Neural cell (in vitro differentiated cells): ENCODE results near the gene ZNF75A.

Source experiments
- EP300 ChIP-seq: fragments of 450-650 bp; conservative IDR thresholded peaks from 2 replicates; pipeline ENCODE4 v1.6.1; 2014; ENCODE audit warnings: antibody characterized with exemption, mild to moderate bottlenecking, moderate library complexity; ENCODE audit not compliant: poor library complexity, severe bottlenecking
- EZH2 ChIP-seq: fragments of 200-600, 300-800 bp; shearing (Covaris generic), sonication (generic); IDR thresholded peaks from 2 replicates; pipeline ENCODE4 v1.6.1; 2014; ENCODE audit warnings: antibody characterized with exemption, low read length, borderline replicate concordance, mild to moderate bottlenecking; ENCODE audit not compliant: insufficient read depth, poor library complexity, severe bottlenecking
- MXI1 ChIP-seq: fragments of 450-650 bp; conservative IDR thresholded peaks from 2 replicates; pipeline ENCODE4 v1.6.1; 2014; ENCODE audit warnings: antibody characterized with exemption, mild to moderate bottlenecking; ENCODE audit not compliant: poor library complexity, severe bottlenecking
- POLR2AphosphoS5 ChIP-seq: IDR thresholded peaks from 2 replicates; pipeline ENCODE4 v1.6.1; 2012
- TAF1 ChIP-seq: IDR thresholded peaks from 2 replicates; pipeline ENCODE4 v1.6.1; 2012; ENCODE audit warnings: low read depth
- TF ChIP-seq, protein P1 (sequence below): fragments of 450-650 bp; IDR thresholded peaks from 2 replicates; pipeline ENCODE4 v1.5.1; 2014; ENCODE audit warnings: antibody characterized with exemption, mild to moderate bottlenecking, moderate library complexity; ENCODE audit not compliant: poor library complexity, severe bottlenecking

DNA sequence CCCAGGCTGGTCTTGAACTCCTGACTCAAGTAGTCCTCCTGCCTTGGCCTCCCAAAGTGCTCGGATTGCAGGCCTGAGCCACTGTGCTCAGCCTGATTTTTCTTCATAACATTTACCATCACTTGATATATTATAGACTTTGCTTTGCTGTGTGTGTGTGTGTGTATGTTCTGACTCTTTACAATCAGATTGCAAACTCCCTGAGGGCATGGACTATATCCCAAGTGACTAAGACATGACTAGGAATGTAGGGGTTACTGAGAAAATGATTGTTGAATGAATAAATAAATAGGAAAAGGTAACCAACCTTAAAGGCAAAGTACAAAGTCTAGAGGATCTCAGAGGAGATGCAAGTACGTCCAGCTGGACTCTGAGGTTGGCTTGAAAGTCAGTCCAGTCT lies 40.7 kb downstream of the ZNF75A start:
- TF ChIP-seq, protein P1, sequence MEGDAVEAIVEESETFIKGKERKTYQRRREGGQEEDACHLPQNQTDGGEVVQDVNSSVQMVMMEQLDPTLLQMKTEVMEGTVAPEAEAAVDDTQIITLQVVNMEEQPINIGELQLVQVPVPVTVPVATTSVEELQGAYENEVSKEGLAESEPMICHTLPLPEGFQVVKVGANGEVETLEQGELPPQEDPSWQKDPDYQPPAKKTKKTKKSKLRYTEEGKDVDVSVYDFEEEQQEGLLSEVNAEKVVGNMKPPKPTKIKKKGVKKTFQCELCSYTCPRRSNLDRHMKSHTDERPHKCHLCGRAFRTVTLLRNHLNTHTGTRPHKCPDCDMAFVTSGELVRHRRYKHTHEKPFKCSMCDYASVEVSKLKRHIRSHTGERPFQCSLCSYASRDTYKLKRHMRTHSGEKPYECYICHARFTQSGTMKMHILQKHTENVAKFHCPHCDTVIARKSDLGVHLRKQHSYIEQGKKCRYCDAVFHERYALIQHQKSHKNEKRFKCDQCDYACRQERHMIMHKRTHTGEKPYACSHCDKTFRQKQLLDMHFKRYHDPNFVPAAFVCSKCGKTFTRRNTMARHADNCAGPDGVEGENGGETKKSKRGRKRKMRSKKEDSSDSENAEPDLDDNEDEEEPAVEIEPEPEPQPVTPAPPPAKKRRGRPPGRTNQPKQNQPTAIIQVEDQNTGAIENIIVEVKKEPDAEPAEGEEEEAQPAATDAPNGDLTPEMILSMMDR, result no peak
- TF ChIP-seq EP300 (no peak), POLR2AphosphoS5 (no peak), TAF1 (no peak), EZH2 (no peak), MXI1 (no peak)
